ENCODE data around the gene SLC12A9.
"Not testable (repeated sequence)": the region's sequence is repeated elsewhere in the genome, so short reads cannot be mapped to it uniquely, and the experiment has no call there.

The SLC12A9 gene

GRCh38 chr7:100897772-100898454, 45.4 kb downstream of the SLC12A9 start:
- Histone ChIP-seq H3K36me3 (ENCODE audit: control insufficient read depth, insufficient read depth, low read length) (no peaks in the 10 kb centered on the region), H3K4me1 (ENCODE audit: control insufficient read depth, insufficient read depth, low read length) (peaks cover 45% of the 10 kb centered on the region), H3K27me3 (ENCODE audit: control insufficient read depth, insufficient read depth, low read length) (peaks cover 24% of the 10 kb centered on the region), H3K9ac (ENCODE audit: low read length) (no peak overlapping the region), H3K4me3 (ENCODE audit: low read length) (no peak overlapping the region), H3K9me3 (ENCODE audit: control insufficient read depth, low read length) (no peaks in the 10 kb centered on the region)

- no peaks in the 10 kb centered on the region for H3K36me3 ChIP-seq (ENCODE audit: control insufficient read depth, insufficient read depth, low read length)
- H3K27me3 ChIP-seq (ENCODE audit: control insufficient read depth, insufficient read depth, low read length): peaks cover 19% of the 10 kb centered on the region
- no peak overlapping the region for H3K4me3 ChIP-seq (ENCODE audit: low read length)
- H3K4me1 ChIP-seq (ENCODE audit: control insufficient read depth, insufficient read depth, low read length): peaks cover 46% of the 10 kb centered on the region
- H3K9ac ChIP-seq (ENCODE audit: low read length): no peak overlapping the region
- no peaks in the 10 kb centered on the region for H3K9me3 ChIP-seq (ENCODE audit: control insufficient read depth, low read length)
Measured at GRCh38 chr7:100899432-100899831, 46.9 kb downstream of the SLC12A9 start.

GRCh38 chr7:100900978-100901377, 48.5 kb downstream of the SLC12A9 start:
- peaks cover 7% of the 10 kb centered on the region for H3K27me3 ChIP-seq (ENCODE audit: control insufficient read depth, insufficient read depth, low read length)

GRCh38 chr7:100901921-100902332, 49.4 kb downstream of the SLC12A9 start:
- no peaks in the 10 kb centered on the region for H3K27me3 ChIP-seq (ENCODE audit: control insufficient read depth, insufficient read depth, low read length)
- H3K9ac ChIP-seq (ENCODE audit: low read length): no peak overlapping the region

More at GRCh38 chr7:100900978-100901377, 48.5 kb downstream of the SLC12A9 start:
- peaks cover 35% of the 10 kb centered on the region for H3K4me1 ChIP-seq (ENCODE audit: control insufficient read depth, insufficient read depth, low read length)
- no peak overlapping the region for H3K9ac ChIP-seq (ENCODE audit: low read length)
- H3K4me3 ChIP-seq (ENCODE audit: low read length): no peak overlapping the region
- no peaks in the 10 kb centered on the region for H3K36me3 ChIP-seq (ENCODE audit: control insufficient read depth, insufficient read depth, low read length)
- no peaks in the 10 kb centered on the region for H3K9me3 ChIP-seq (ENCODE audit: control insufficient read depth, low read length)

DNA sequence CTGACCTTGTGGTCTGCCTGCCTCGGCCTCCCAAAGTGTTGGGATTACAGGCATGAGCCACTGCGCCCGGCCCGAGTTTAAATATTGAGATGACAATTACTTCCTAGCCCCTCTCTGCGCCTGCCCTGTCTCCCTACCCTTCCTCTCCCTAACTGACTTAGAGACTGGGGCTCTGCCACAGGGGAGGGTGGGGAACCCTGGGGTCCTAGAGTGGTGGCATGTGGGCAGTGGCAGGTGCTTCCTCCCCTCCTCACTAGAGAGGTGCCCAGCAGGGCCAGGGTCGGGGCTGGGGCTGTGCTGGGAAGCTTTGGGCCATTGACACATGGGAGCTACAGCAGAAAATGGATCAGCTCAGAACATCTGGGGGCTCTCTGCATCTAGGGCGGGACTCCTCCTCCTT, 50.1 kb downstream of the SLC12A9 start:
- no peak overlapping the region for H3K4me3 ChIP-seq (ENCODE audit: low read length)
- H3K36me3 ChIP-seq (ENCODE audit: control insufficient read depth, insufficient read depth, low read length): no peaks in the 10 kb centered on the region
- peaks cover 23% of the 10 kb centered on the region for H3K4me1 ChIP-seq (ENCODE audit: control insufficient read depth, insufficient read depth, low read length)
- peak overlapping the region; percentile 53 for H3K9ac ChIP-seq (ENCODE audit: low read length)
- H3K27me3 ChIP-seq (ENCODE audit: control insufficient read depth, insufficient read depth, low read length): no peaks in the 10 kb centered on the region
- no peaks in the 10 kb centered on the region for H3K9me3 ChIP-seq (ENCODE audit: control insufficient read depth, low read length)

More at GRCh38 chr7:100901921-100902332, 49.4 kb downstream of the SLC12A9 start:
- Histone ChIP-seq H3K4me1 (ENCODE audit: control insufficient read depth, insufficient read depth, low read length) (peaks cover 29% of the 10 kb centered on the region), H3K4me3 (ENCODE audit: low read length) (no peak overlapping the region), H3K9me3 (ENCODE audit: control insufficient read depth, low read length) (no peaks in the 10 kb centered on the region), H3K36me3 (ENCODE audit: control insufficient read depth, insufficient read depth, low read length) (no peaks in the 10 kb centered on the region)

- Histone ChIP-seq H3K4me1 (ENCODE audit: control insufficient read depth, insufficient read depth, low read length) (peaks cover 18% of the 10 kb centered on the region), H3K27me3 (ENCODE audit: control insufficient read depth, insufficient read depth, low read length) (no peaks in the 10 kb centered on the region), H3K9me3 (ENCODE audit: control insufficient read depth, low read length) (no peaks in the 10 kb centered on the region), H3K9ac (ENCODE audit: low read length) (no peak overlapping the region), H3K4me3 (ENCODE audit: low read length) (no peak overlapping the region), H3K36me3 (ENCODE audit: control insufficient read depth, insufficient read depth, low read length) (no peaks in the 10 kb centered on the region)
Measured at GRCh38 chr7:100908512-100908911, 56.0 kb downstream of the SLC12A9 start.

- H3K9ac ChIP-seq (ENCODE audit: low read length); H3K27me3 ChIP-seq (ENCODE audit: control insufficient read depth, insufficient read depth, low read length); H3K9me3 ChIP-seq (ENCODE audit: control insufficient read depth, low read length); H3K36me3 ChIP-seq (ENCODE audit: control insufficient read depth, insufficient read depth, low read length); H3K4me3 ChIP-seq (ENCODE audit: low read length): not testable (repeated sequence)
- peaks cover 30% of the 10 kb centered on the region for H3K4me1 ChIP-seq (ENCODE audit: control insufficient read depth, insufficient read depth, low read length)
Measured at GRCh38 chr7:100910443-100910842, 57.9 kb downstream of the SLC12A9 start.

DNA sequence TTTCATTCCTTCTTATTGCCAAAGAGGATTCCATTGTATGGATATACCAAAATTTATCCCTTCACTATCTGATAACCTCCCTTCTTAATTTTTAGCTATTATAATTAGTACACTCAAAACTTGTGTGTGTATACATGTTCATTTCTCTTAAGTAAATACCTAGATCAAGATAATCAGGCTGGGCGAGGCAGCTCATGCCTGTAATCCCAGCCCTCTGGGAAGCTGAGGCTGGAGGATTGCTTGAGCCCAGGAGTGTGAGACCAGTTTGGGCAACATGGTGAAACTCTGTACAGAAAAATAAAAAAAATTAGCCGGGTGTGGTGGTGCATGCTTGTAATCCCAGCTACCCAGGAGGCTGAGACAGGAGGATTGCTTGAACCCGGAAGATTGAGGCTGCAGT, 59.0 kb downstream of the SLC12A9 start:
- H3K27me3 ChIP-seq (ENCODE audit: control insufficient read depth, insufficient read depth, low read length): no peaks in the 10 kb centered on the region
- no peak overlapping the region for H3K9ac ChIP-seq (ENCODE audit: low read length)
- no peaks in the 10 kb centered on the region for H3K9me3 ChIP-seq (ENCODE audit: control insufficient read depth, low read length)
- no peaks in the 10 kb centered on the region for H3K36me3 ChIP-seq (ENCODE audit: control insufficient read depth, insufficient read depth, low read length)
- H3K4me3 ChIP-seq (ENCODE audit: low read length): no peak overlapping the region
- H3K4me1 ChIP-seq (ENCODE audit: control insufficient read depth, insufficient read depth, low read length): peaks cover 37% of the 10 kb centered on the region

DNA sequence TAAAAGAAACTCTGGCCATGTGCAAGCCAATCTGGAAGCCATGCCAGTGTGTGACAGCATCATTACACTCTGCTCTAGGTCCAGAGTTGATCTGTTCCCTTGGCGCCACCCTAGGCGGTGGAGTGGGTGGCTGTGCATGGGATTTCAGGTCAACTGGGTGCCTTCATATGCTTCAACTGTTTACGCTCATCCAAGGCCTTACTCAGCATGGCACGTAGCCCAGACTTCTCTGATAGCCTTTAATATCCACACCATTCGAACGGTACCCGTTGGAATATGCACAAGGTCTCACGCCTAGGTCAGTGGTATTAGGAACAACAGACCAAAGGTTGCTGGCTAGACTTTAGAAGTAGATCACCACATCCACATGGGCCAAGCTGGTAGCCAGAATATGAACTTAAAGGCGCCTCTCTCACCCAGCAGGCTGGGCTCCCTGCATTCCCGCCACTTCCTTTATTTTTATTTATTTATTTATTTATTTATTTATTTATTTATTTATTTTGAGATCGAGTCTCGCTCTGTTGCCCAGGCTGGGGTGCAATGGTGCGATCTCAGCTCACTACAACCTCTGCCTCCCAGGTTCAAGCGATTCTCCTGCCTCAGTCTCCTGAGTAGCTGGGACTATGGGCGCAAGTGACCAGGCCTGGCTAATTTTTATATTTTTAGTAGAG, 61.8 kb downstream of the SLC12A9 start:
- Histone ChIP-seq H3K4me3 (ENCODE audit: low read length) (no peak overlapping the region), H3K9ac (ENCODE audit: low read length) (no peak overlapping the region), H3K4me1 (ENCODE audit: control insufficient read depth, insufficient read depth, low read length) (peaks cover 37% of the 10 kb centered on the region), H3K27me3 (ENCODE audit: control insufficient read depth, insufficient read depth, low read length) (no peaks in the 10 kb centered on the region), H3K36me3 (ENCODE audit: control insufficient read depth, insufficient read depth, low read length) (no peaks in the 10 kb centered on the region), H3K9me3 (ENCODE audit: control insufficient read depth, low read length) (no peaks in the 10 kb centered on the region)

- no peak overlapping the region for H3K4me3 ChIP-seq (ENCODE audit: low read length)
- no peaks in the 10 kb centered on the region for H3K27me3 ChIP-seq (ENCODE audit: control insufficient read depth, insufficient read depth, low read length)
Measured at GRCh38 chr7:100914879-100915447, 62.5 kb downstream of the SLC12A9 start.

More at GRCh38 chr7:100914879-100915447, 62.5 kb downstream of the SLC12A9 start:
- no peak overlapping the region for H3K9ac ChIP-seq (ENCODE audit: low read length)
- H3K9me3 ChIP-seq (ENCODE audit: control insufficient read depth, low read length): no peaks in the 10 kb centered on the region
- peaks cover 35% of the 10 kb centered on the region for H3K4me1 ChIP-seq (ENCODE audit: control insufficient read depth, insufficient read depth, low read length)
- no peaks in the 10 kb centered on the region for H3K36me3 ChIP-seq (ENCODE audit: control insufficient read depth, insufficient read depth, low read length)
